Measurements from ENCODE around the gene SLC30A3. TPM values are rescaled to one million over a fixed set of nuclear protein-coding genes. Genes with fewer than 3 reads are reported as not detected.
A peak's percentile ranks its signal among the peaks of the same experiment; 100 is the strongest.

Gene SLC30A3
- total and polyA plus RNA-seq, 2 of the 13 experiments (the other 11 are each of a cell fraction or from before 2014, with no cell fraction given) = 0.38 to 0.79 TPM

- peak; percentile 29; the same call in 1 of the 2 replicates for TF ChIP-seq ZNF746 (CRISPR knock-in tag; IDR thresholded peaks at IDR 0.05)
- TF ChIP-seq ZNF737 (CRISPR knock-in tag; IDR thresholded peaks at IDR 0.05; ENCODE audit: borderline replicate concordance) = no peak
- TF ChIP-seq ZNF740 (CRISPR knock-in tag; IDR thresholded peaks at IDR 0.05) = 0 out of 2 replicates have a peak, but pooled peaks have one; percentile 33
- peak; percentile 19 for TF ChIP-seq TEAD3 (CRISPR knock-in tag; optimal IDR thresholded peaks at IDR 0.05; ENCODE audit: borderline replicate concordance)
- no peak for TF ChIP-seq PAWR (CRISPR knock-in tag; IDR thresholded peaks at IDR 0.05; ENCODE audit: borderline replicate concordance)
- no peak; the same call in 1 of the 2 replicates for TF ChIP-seq THAP9 (CRISPR knock-in tag; IDR thresholded peaks at IDR 0.05; ENCODE audit: borderline replicate concordance)
- TF ChIP-seq KDM1A (CRISPR knock-in tag; IDR thresholded peaks at IDR 0.05) = no peak
- TF ChIP-seq SRY (CRISPR knock-in tag; IDR thresholded peaks at IDR 0.05) = peak; percentile 66; the same call in 1 of the 2 replicates
- TF ChIP-seq ZNF879 (CRISPR knock-in tag; IDR thresholded peaks at IDR 0.05) = peak; percentile 61; the same call in 1 of the 2 replicates
- TF ChIP-seq MLLT10 (CRISPR knock-in tag; IDR thresholded peaks at IDR 0.05) = no peak
- peak; percentile 49; the same call in 1 of the 2 replicates for TF ChIP-seq MED1 (CRISPR knock-in tag; IDR thresholded peaks at IDR 0.05)
- TF ChIP-seq HBP1 (CRISPR knock-in tag; IDR thresholded peaks at IDR 0.05; ENCODE audit: low read depth) = no peak; the same call in 1 of the 2 replicates
- peak; percentile 66; the same call in 1 of the 2 replicates for TF ChIP-seq ZNF263 (CRISPR knock-in tag; IDR thresholded peaks at IDR 0.05)
- no peak for TF ChIP-seq KLF12 (CRISPR knock-in tag; IDR thresholded peaks at IDR 0.05; ENCODE audit: borderline replicate concordance)
- peak; percentile 50; the same call in 1 of the 2 replicates for TF ChIP-seq ZNF205 (CRISPR knock-in tag; IDR thresholded peaks at IDR 0.05)
- peak; percentile 34; the same call in 1 of the 2 replicates for TF ChIP-seq ZNF580 (CRISPR knock-in tag; IDR thresholded peaks at IDR 0.05; ENCODE audit: borderline replicate concordance, low read depth)
- no peak for TF ChIP-seq NFE2 (CRISPR knock-in tag; IDR thresholded peaks at IDR 0.05)
- peak; percentile 34 for TF ChIP-seq ZNF781 (CRISPR knock-in tag; IDR thresholded peaks at IDR 0.05; ENCODE audit: borderline replicate concordance, not compliant biosample characterization)
- TF ChIP-seq ZNF713 (CRISPR knock-in tag; IDR thresholded peaks at IDR 0.05) = no peak
- 0 out of 2 replicates have a peak, but pooled peaks have one; percentile 34 for TF ChIP-seq ZSCAN12 (CRISPR knock-in tag; IDR thresholded peaks at IDR 0.05)
- TF ChIP-seq ZNF839 (CRISPR knock-in tag; IDR thresholded peaks at IDR 0.05; ENCODE audit: borderline replicate concordance) = no peak
- TF ChIP-seq FIP1L1 (IDR thresholded peaks at IDR 0.05; ENCODE audit: borderline replicate concordance, insufficient read depth, low read depth, low read length) = no peak
- TF ChIP-seq REXO4 (CRISPR knock-in tag; IDR thresholded peaks at IDR 0.05; ENCODE audit: borderline replicate concordance) = no peak
- peak; percentile 58; the same call in 1 of the 2 replicates for TF ChIP-seq GATAD1 (CRISPR knock-in tag; IDR thresholded peaks at IDR 0.05)
- TF ChIP-seq ZNF350 (CRISPR knock-in tag; IDR thresholded peaks at IDR 0.05; ENCODE audit: borderline replicate concordance, low read depth) = no peak; the same call in 1 of the 2 replicates
These were observed 45.4 kb downstream of the SLC30A3 start, which contains the start of gene CAD (continued) for GRCh38 chr2:27217173-27218121.
